IPS-18a (cell line): Measurements from ENCODE around the gene RPS6KA2.
A peak's percentile ranks its signal among the peaks of the same experiment; 100 is the strongest.
"Not testable (repeated sequence)": the region's sequence is repeated elsewhere in the genome, so short reads cannot be mapped to it uniquely, and the experiment has no call there.

ENCODE experiments used
- H3K27ac ChIP-seq: one replicate; pipeline ENCODE4 v1.5.1; 2013; ENCODE audit warnings: low read length
- H3K27me3 ChIP-seq: one replicate; pipeline ENCODE4 v1.6.1; 2013; ENCODE audit warnings: mild to moderate bottlenecking, low read length; ENCODE audit not compliant: control insufficient read depth, insufficient read depth
- H3K36me3 ChIP-seq: one replicate; pipeline ENCODE4 v1.6.1; 2013; ENCODE audit warnings: low read depth, low read length; ENCODE audit not compliant: control insufficient read depth
- H3K4me1 ChIP-seq: one replicate; pipeline ENCODE4 v1.6.1; 2013; ENCODE audit warnings: low read depth, low read length; ENCODE audit not compliant: control insufficient read depth
- H3K4me3 ChIP-seq: one replicate; pipeline ENCODE4 v1.5.1; 2013; ENCODE audit warnings: low read length
- H3K9ac ChIP-seq: one replicate; pipeline ENCODE4 v1.6.1; 2013; ENCODE audit warnings: mild to moderate bottlenecking, low read length, moderate library complexity
- H3K9me3 ChIP-seq: one replicate; pipeline ENCODE4 v1.6.1; 2013; ENCODE audit warnings: low read depth, low read length; ENCODE audit not compliant: control insufficient read depth

RPS6KA2 gene

DNA sequence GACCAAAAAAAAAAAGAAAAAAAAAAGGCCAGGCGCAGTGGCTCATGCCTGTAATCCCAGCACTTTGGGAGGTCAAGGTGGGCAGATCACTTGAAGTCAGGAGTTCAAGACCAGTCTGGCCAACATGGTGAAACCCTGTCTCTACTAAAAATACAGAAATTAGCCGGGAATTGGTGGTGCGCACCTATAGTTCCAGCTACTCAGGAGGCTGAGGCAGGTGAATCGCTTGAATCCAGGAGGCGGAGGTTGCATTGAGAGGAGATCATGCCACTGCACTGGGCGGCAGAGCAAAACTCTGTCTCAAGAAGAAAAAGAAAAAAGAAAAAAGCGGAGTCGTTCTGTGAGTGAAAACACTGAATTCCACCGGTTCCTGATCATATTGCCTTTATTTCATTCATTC is 240.0 kb downstream of the RPS6KA2 start:
- H3K4me1 ChIP-seq, H3K9ac ChIP-seq, H3K27me3 ChIP-seq, H3K4me3 ChIP-seq, H3K36me3 ChIP-seq, H3K9me3 ChIP-seq, H3K27ac ChIP-seq: not testable (repeated sequence)

DNA sequence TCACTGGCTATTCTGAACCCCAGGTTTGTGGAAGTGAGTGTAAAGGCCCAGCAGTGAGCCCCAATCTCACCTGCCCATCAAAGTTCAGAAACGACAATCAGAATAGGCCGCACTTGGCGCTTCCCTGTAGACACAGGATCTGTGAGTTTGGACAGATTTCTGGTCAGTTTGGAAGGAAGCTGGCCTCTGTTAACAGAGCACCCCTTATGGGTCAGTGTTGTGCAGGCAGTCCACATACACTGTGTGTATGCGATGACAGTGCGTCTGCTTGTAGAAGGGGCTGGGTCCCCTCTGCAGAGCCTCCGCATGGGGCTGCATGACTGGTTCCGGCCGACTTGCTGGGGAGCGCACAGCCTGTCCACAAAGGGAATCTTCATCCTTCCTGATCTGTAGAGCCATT is 240.9 kb downstream of the RPS6KA2 start:
- Histone ChIP-seq H3K4me1 (peaks cover 5% of the 10 kb centered on the region), H3K27ac (no peak overlapping the region), H3K9ac (no peak overlapping the region), H3K9me3 (no peaks in the 10 kb centered on the region), H3K27me3 (peaks cover 3% of the 10 kb centered on the region), H3K4me3 (no peak overlapping the region), H3K36me3 (no peaks in the 10 kb centered on the region)

DNA sequence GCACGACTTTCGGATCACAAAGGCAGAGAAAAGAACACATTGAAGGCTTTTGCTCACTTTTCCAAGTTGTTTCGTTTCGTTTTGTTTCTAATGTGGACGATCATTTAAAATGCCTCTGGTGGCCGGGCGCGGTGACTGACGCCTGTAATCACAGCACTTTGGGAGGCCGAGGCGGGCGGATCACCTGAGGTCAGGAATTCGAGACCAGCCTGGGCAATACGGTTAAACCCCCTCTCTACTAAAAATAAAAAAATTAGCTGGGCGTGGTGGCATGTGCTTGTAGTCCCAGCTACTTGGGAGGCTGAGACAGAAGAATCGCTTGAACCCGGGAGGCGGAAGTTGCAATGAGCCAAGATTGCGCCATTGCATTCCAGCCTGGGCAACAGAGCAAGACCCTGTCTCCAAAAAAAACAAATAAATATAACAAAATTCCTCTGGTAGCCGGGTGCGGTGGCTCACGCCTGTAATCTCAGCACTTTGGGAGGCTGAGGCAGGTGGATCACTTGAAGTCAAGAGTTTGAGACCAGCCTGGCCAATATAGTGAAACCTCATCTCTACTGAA is 243.2 kb downstream of the RPS6KA2 start:
- H3K9me3 ChIP-seq, H3K27ac ChIP-seq, H3K27me3 ChIP-seq, H3K4me1 ChIP-seq, H3K36me3 ChIP-seq: not testable (repeated sequence)
- Histone ChIP-seq H3K9ac (peak overlapping the region; percentile 87), H3K4me3 (peak overlapping the region; percentile 72)

DNA sequence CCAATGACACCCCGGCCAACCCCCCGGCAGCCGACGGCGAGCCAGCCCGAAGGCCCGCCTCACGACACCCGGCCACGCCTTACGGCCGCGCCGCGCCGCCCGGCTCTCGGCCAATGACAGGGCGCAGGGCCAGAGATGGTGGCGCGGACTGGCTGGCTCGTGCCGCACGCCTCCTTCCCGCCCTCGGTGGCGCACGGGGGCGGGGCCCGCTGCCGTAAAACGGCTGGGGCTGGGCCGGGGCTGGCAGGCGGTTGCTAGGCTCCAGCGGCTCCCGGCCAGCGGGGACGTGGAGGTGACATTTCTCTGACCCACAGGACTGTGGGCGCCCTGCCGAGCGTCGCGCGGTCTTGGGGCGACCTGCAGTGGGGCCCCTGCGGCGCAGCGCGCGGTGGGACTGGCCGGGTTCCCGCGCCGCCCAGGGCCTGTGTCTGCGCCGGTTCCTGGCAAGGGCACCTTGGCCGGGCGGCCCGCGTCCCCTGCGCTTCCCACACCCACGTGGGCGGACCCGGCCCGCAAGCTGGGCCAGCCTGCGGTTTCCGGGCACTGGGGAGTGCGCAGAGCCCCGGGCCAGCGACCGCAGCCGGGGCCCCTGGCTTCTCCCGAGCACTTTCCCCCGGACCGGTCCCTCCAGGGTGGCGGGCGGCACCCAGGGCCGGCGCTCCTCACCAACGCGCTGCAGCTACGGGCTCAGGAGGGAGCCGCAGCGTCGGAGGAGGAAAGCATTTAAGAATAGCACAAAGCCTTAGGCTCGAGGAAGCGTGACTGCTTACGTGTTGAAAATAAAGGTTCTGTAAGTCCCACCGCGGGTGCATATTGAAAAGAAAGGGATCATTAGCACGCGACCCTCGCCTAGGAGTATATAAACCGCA is 243.9 kb downstream of the RPS6KA2 start, which contains the start of gene MPC1:
Gene MPC1 (minus strand): TSS at position 8 of the 869 bp plus-strand sequence. CDS start 64 bp downstream, outside the sequence.
- Histone ChIP-seq H3K9me3 (no peaks in the 10 kb centered on the region), H3K27me3 (peaks cover 3% of the 10 kb centered on the region), H3K27ac (peak within 1 kb of the TSS; percentile 36), H3K9ac (peak within 1 kb of the TSS; percentile 87), H3K4me3 (peak within 1 kb of the TSS; percentile 72), H3K4me1 (peaks cover 5% of the 10 kb centered on the region), H3K36me3 (no peaks in the 10 kb centered on the region)

DNA sequence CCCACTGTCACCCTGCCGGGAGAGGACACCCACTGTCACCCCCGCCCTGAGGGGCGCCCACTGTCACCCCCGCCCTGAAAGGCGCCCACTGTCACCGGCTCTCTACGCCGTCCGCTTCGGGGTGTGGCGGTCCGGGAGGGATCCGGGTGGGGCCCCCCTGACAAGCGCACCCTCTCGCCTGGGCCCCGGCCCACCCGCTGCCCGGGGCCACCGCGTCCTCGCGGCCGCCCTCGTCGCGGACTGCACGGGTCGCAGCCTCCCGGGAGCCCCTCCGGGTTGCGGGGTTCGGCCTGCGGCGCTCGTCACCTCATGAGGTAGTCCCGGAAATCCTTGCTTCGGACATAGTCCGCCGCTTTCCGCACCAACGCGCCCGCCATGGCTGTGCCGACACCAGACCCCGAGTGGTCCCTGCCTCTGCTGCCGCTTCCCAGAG is 244.5 kb downstream of the RPS6KA2 start:
- H3K36me3 ChIP-seq, result no peaks in the 10 kb centered on the region
- peaks cover 5% of the 10 kb centered on the region for H3K4me1 ChIP-seq
- peak overlapping the region; percentile 72 for H3K4me3 ChIP-seq
- H3K27me3 ChIP-seq, result peaks cover 3% of the 10 kb centered on the region
- H3K27ac ChIP-seq, result no peak overlapping the region
- H3K9me3 ChIP-seq, result no peaks in the 10 kb centered on the region
- no peak overlapping the region for H3K9ac ChIP-seq

- Histone ChIP-seq H3K36me3 (no peaks in the 10 kb centered on the region), H3K9me3 (no peaks in the 10 kb centered on the region), H3K27me3 (peaks cover 3% of the 10 kb centered on the region), H3K4me1 (peaks cover 5% of the 10 kb centered on the region), H3K27ac (no peak overlapping the region), H3K9ac (peak overlapping the region; percentile 39), H3K4me3 (peak overlapping the region; percentile 72)
Observed at GRCh38 chr6:166381733-166382499, 245.1 kb downstream of the RPS6KA2 start.

DNA sequence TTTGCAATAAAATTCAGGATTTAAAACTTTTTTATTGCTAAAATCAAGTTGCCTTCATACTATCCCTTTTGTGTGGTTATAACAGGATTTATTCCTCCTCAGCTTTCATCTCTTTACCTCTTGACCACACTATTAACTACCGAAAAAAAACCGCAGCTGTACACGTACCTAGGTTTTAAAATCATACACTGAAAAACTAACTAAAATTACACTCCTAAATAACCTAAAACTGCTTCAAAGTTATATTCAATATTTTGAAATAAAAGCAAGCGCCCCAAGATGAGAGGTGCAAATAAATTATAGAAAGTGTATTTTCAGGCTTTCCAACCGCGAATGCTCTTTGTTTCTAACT is 245.7 kb downstream of the RPS6KA2 start:
- H3K4me3 ChIP-seq, result peak overlapping the region; percentile 72
- H3K36me3 ChIP-seq, result no peaks in the 10 kb centered on the region
- peak overlapping the region; percentile 39 for H3K9ac ChIP-seq
- H3K4me1 ChIP-seq, result peaks cover 5% of the 10 kb centered on the region
- H3K27ac ChIP-seq, result no peak overlapping the region
- H3K27me3 ChIP-seq, result peaks cover 3% of the 10 kb centered on the region
- H3K9me3 ChIP-seq, result no peaks in the 10 kb centered on the region

- Histone ChIP-seq H3K4me3 (no peak overlapping the region), H3K9me3 (no peaks in the 10 kb centered on the region), H3K4me1 (peaks cover 9% of the 10 kb centered on the region), H3K27me3 (peaks cover 3% of the 10 kb centered on the region), H3K9ac (no peak overlapping the region), H3K36me3 (no peaks in the 10 kb centered on the region), H3K27ac (no peak overlapping the region)
Observed at GRCh38 chr6:166379800-166380199, 247.3 kb downstream of the RPS6KA2 start.

- H3K27me3 ChIP-seq, result peaks cover 3% of the 10 kb centered on the region
- no peak overlapping the region for H3K27ac ChIP-seq
- no peaks in the 10 kb centered on the region for H3K9me3 ChIP-seq
- no peak overlapping the region for H3K9ac ChIP-seq
- peaks cover 9% of the 10 kb centered on the region for H3K4me1 ChIP-seq
- H3K36me3 ChIP-seq, result no peaks in the 10 kb centered on the region
- no peak overlapping the region for H3K4me3 ChIP-seq
Observed at GRCh38 chr6:166379103-166379586, 247.9 kb downstream of the RPS6KA2 start.

GRCh38 chr6:166377721-166378120 is 249.3 kb downstream of the RPS6KA2 start:
- no peak overlapping the region for H3K4me3 ChIP-seq
- no peaks in the 10 kb centered on the region for H3K36me3 ChIP-seq

GRCh38 chr6:166375013-166375412 is 252.0 kb downstream of the RPS6KA2 start:
- Histone ChIP-seq H3K9ac (no peak overlapping the region), H3K9me3 (no peaks in the 10 kb centered on the region), H3K36me3 (no peaks in the 10 kb centered on the region), H3K27me3 (no peaks in the 10 kb centered on the region), H3K27ac (no peak overlapping the region), H3K4me3 (no peak overlapping the region), H3K4me1 (peaks cover 4% of the 10 kb centered on the region)

More at GRCh38 chr6:166377721-166378120, 249.3 kb downstream of the RPS6KA2 start:
- no peaks in the 10 kb centered on the region for H3K9me3 ChIP-seq
- H3K27me3 ChIP-seq, result peaks cover 3% of the 10 kb centered on the region
- H3K27ac ChIP-seq, result no peak overlapping the region
- H3K4me1 ChIP-seq, result peaks cover 9% of the 10 kb centered on the region
- no peak overlapping the region for H3K9ac ChIP-seq
